PC-3 (cell line): Measurements from ENCODE around the gene IRAK3. TPM values are rescaled to one million over a fixed set of nuclear protein-coding genes. Genes with fewer than 3 reads are reported as not detected.
"Not testable (repeated sequence)": the region's sequence is repeated elsewhere in the genome, so short reads cannot be mapped to it uniquely, and the experiment has no call there.

Experiments used
- ATAC-seq: fragments of 200-7000 bp; cut with Tn5 transposase; 2 replicates; pipeline ENCODE4 v1.9.1; 2020; ENCODE audit warnings: mild to moderate bottlenecking, moderate library complexity
- BruUV-seq: library from RNA; stranded (reverse); fragments of 400-500 nt; replicated peaks from 2 replicates; lab custom pipeline; 2021; lab: Mats Ljungman, UMichigan
- CTCF ChIA-PET: fragments of 300-600 bp; sonication (Branson Sonifier 250); formaldehyde crosslinking; loops from one replicate; lab custom pipeline; 2022; ENCODE audit warnings: antibody characterized with exemption; lab: Charles Lee
- POLR2A ChIA-PET: fragments of 300-600 bp; sonication (Branson Sonifier 250); formaldehyde crosslinking; loops from one replicate; lab custom pipeline; 2022; ENCODE audit warnings: antibody characterized with exemption; ENCODE audit not compliant: unreplicated experiment; lab: Charles Lee
- DNase-seq: peaks from one replicate; pipeline ENCODE4 v3.0.0-alpha.2; 2015
- H2AFZ ChIP-seq: fragments of 300-600 bp; sonication (generic); 2 replicates; pipeline ENCODE4 v1.6.0; 2016; ENCODE audit warnings: antibody characterized with exemption, low read length
- H3F3A ChIP-seq: fragments of 300-600 bp; sonication (generic); one replicate; pipeline ENCODE4 v1.6.0; 2017; ENCODE audit warnings: antibody characterized with exemption, low read length, control low read depth, mild to moderate bottlenecking; ENCODE audit not compliant: unreplicated experiment
- H3K27ac ChIP-seq: fragments of 300-600 bp; sonication (generic); 2 replicates; pipeline ENCODE4 v1.5.1; 2016; ENCODE audit warnings: mild to moderate bottlenecking, low read length
- H3K27me3 ChIP-seq: fragments of 300-600 bp; sonication (generic); 2 replicates; pipeline ENCODE4 v1.6.1; 2016; ENCODE audit warnings: low read length, mixed read lengths
- H3K36me3 ChIP-seq: fragments of 300-600 bp; sonication (generic); 2 replicates; pipeline ENCODE4 v1.6.1; 2016; ENCODE audit warnings: low read depth, mixed run types, low read length, mixed read lengths
- H3K4me1 ChIP-seq: fragments of 300-600 bp; sonication (generic); 2 replicates; pipeline ENCODE4 v1.5.1; 2016; ENCODE audit warnings: low read length; ENCODE audit not compliant: insufficient read depth
- H3K4me2 ChIP-seq: fragments of 300-600 bp; sonication (generic); 2 replicates; pipeline ENCODE4 v1.6.0; 2016; ENCODE audit warnings: low read length
- H3K4me3 ChIP-seq: fragments of 300-600 bp; sonication (generic); 2 replicates; pipeline ENCODE4 v1.5.1; 2016; ENCODE audit warnings: mild to moderate bottlenecking, low read length, mixed read lengths
- H3K79me2 ChIP-seq: fragments of 300-600 bp; sonication (generic); 2 replicates; pipeline ENCODE4 v1.6.1; 2017; ENCODE audit warnings: low read length, mixed read lengths
- H3K9ac ChIP-seq: fragments of 300-600 bp; sonication (generic); 2 replicates; pipeline ENCODE4 v1.6.0; 2016; ENCODE audit warnings: mild to moderate bottlenecking, low read length
- H3K9me2 ChIP-seq: fragments of 300-600 bp; sonication (generic); replicated peaks from 2 replicates; pipeline ENCODE4 v1.6.1; 2016; ENCODE audit warnings: mixed run types, low read length, mixed read lengths
- H3K9me3 ChIP-seq: fragments of 300-600 bp; sonication (generic); 2 replicates; pipeline ENCODE4 v1.6.1; 2016; ENCODE audit warnings: low read length, mixed read lengths
- H4K20me1 ChIP-seq: fragments of 300-600 bp; sonication (generic); 2 replicates; pipeline ENCODE4 v1.6.1; 2016; ENCODE audit warnings: low read length, mixed read lengths
- CTCF ChIP-seq: fragments of 300-600 bp; sonication (generic); conservative IDR thresholded peaks from 2 replicates; pipeline ENCODE4 v1.5.1; 2017; ENCODE audit warnings: antibody characterized with exemption, low read depth, mild to moderate bottlenecking, low read length
- EZH2 ChIP-seq: fragments of 300-600 bp; sonication (generic); IDR thresholded peaks from one replicate; pipeline ENCODE4 v1.6.1; 2017; ENCODE audit warnings: antibody characterized with exemption, mild to moderate bottlenecking, low read length; ENCODE audit not compliant: unreplicated experiment
- EZH2phosphoT487 ChIP-seq: fragments of 300-600 bp; sonication (generic); IDR thresholded peaks from 2 replicates; pipeline ENCODE4 v1.6.1; 2018; ENCODE audit warnings: mild to moderate bottlenecking, antibody characterized with exemption, low read length, borderline replicate concordance
- intact Hi-C: fragments of 100-400 bp; cut with micrococcal nuclease; formaldehyde crosslinking; loops from 2 replicates; pipeline ENCODE4 v1.9.0; 2023
- total RNA-seq: library from RNA; depleted of rRNA; stranded (reverse); fragments of >200 nt; gene quantifications from 2 replicates; pipeline ENCODE4 v1.2.3, GENCODE V29; 2014

Gene IRAK3
- total RNA-seq, 1 experiment from 2014 or later: not detected

DNA sequence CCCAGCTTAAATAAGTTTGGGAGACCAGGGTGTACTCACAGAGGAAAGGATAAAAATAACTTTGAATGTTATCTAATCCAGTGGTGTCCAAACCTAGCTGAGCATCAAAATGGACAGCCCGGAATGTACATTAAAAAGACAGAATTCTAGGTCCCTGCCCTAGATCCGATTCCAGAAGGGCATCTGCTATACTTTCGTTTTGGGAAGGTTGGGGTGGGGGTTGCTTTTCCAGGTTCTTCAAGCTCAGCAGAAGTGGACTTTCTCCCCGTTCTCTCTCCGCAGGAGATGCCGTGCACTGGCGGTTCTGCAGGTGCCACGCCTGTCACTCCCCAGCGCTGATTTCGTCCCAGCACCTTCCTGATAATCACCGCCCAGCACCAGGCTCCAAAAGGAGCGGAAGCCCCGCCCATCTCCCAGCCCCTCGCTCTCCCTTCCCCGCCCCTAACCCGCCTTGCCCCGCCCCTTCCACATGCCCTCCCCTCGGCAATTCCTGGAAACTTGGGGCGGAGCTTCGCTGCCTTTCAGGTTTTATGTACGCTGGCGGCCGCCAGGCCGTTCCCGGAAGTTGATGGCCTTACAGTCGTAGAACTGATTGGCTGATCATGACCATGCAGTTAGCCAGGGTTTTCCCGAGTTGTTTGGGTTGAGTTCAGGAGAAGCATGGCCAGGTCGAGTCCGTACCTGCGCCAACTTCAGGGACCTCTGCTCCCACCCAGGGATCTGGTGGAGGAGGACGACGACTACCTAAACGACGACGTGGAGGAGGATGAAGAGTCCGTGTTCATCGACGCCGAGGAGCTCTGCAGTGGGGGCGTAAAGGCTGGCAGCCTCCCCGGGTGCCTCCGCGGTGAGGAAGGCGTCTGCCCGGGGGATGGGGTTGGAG, 113.2 kb downstream of the IRAK3 start, which contains the start of gene HELB:
Gene HELB, plus strand, starts transcription at position 550 of the 883 bp plus-strand sequence. Its CDS starts 111 bp downstream, at position 661.
- H3K27me3 ChIP-seq: no peaks in the 10 kb centered on the region
- H3K36me3 ChIP-seq: no peaks in the 10 kb centered on the region; the same call in 1 of the 2 replicates
- CTCF ChIA-PET: interaction anchor here (0.6 to 0.7 kb wide), 3 partner anchors 20 to 110 kb away, joined by 3 to 16 read pairs (median 10); no protein-coding TSS in a partner anchor
- H3K9me2 ChIP-seq: no peaks in the 10 kb centered on the region
- peaks cover 15% of the 10 kb centered on the region for H3K79me2 ChIP-seq
- H3K4me1 ChIP-seq: peaks cover 17% of the 10 kb centered on the region
- intact Hi-C loops: loop anchor here (10.0 kb wide), 1 partner anchor 157 kb away; no protein-coding TSS in a partner anchor
- no peaks in the 10 kb centered on the region for H3K9me3 ChIP-seq
- H3K27ac ChIP-seq: peak within 1 kb of the TSS; percentile 57
- DNase-seq (peak; percentile 98), ATAC-seq (peak; percentile 92)
- H3F3A ChIP-seq: no peaks in the 10 kb centered on the region
- H3K4me2 ChIP-seq: peak within 1 kb of the TSS; percentile 95
- POLR2A ChIA-PET: interaction anchor here (0.6 to 1.0 kb wide), 4 partner anchors 132 to 1161 kb away, joined by 3 to 8 read pairs (median 6); partner anchors contain the start of gene TMBIM4
- peak within 1 kb of the TSS; percentile 99 for H2AFZ ChIP-seq
- H3K9ac ChIP-seq: peak within 1 kb of the TSS; percentile 80
- BruUV-seq: no TSS peak
- TF ChIP-seq CTCF (no peak), EZH2phosphoT487 (no peak), EZH2 (no peak)
- H4K20me1 ChIP-seq: no peaks in the 10 kb centered on the region
- peak within 1 kb of the TSS; percentile 98 for H3K4me3 ChIP-seq

DNA sequence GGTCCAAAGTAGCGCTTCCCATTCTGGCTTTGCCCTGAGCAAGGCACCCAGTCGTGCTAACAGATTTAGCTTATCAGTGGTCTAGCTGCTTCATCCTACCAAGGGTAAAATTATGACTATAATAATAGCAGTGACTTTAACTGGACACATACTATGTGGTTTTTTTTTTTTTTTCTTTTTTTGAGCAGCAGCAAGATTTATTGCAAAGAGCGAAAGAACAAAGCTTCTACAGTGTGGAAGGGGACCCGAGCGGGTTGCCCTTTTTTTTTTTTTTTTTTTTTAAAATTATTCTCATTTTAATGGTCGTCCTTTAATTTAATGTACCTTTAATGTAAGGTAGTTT, 113.8 kb downstream of the IRAK3 start:
- H3K9ac ChIP-seq: peak overlapping the region; percentile 80
- no peaks in the 10 kb centered on the region for H3K27me3 ChIP-seq
- H4K20me1 ChIP-seq: no peaks in the 10 kb centered on the region
- peak overlapping the region; percentile 98 for H3K4me3 ChIP-seq
- DNase-seq: no peak
- ChIA-PET POLR2A (interaction anchor here (0.6 to 1.0 kb wide), 2 partner anchors 158 to 1160 kb away, joined by 3 to 6 read pairs; no protein-coding TSS in a partner anchor), CTCF (interaction anchor here (0.6 to 0.7 kb wide), 3 partner anchors 21 to 42 kb away, joined by 8 to 16 read pairs (median 10); no protein-coding TSS in a partner anchor)
- intact Hi-C loops: loop anchor here (10.0 kb wide), 1 partner anchor 158 kb away; no protein-coding TSS in a partner anchor
- H3F3A ChIP-seq: no peaks in the 10 kb centered on the region
- H3K4me2 ChIP-seq: peak overlapping the region; percentile 95
- no peaks in the 10 kb centered on the region; the same call in 1 of the 2 replicates for H3K36me3 ChIP-seq
- no peaks in the 10 kb centered on the region for H3K9me3 ChIP-seq
- peaks cover 15% of the 10 kb centered on the region for H3K79me2 ChIP-seq
- no peaks in the 10 kb centered on the region for H3K9me2 ChIP-seq
- H3K27ac ChIP-seq: peak overlapping the region; percentile 57
- no peak for TF ChIP-seq CTCF
- no peak for TF ChIP-seq EZH2phosphoT487
- no peak for TF ChIP-seq EZH2
- TSS peak; percentile 78 for BruUV-seq
- H2AFZ ChIP-seq: peak overlapping the region; percentile 99
- H3K4me1 ChIP-seq: peaks cover 17% of the 10 kb centered on the region
- no peak for ATAC-seq

- H2AFZ ChIP-seq: 0 out of 2 replicates have a peak overlapping the region, but pooled peaks have one; percentile 99
- not testable (repeated sequence) for H3K27me3 ChIP-seq, BruUV-seq, H3F3A ChIP-seq, H3K9ac ChIP-seq, H3K27ac ChIP-seq, H3K36me3 ChIP-seq, H4K20me1 ChIP-seq, H3K9me2 ChIP-seq, H3K9me3 ChIP-seq
- H3K4me3 ChIP-seq: peak overlapping the region; percentile 98
- peaks cover 17% of the 10 kb centered on the region for H3K4me1 ChIP-seq
- intact Hi-C loops: loop anchor here (10.0 kb wide), 1 partner anchor 159 kb away; no protein-coding TSS in a partner anchor
- DNase-seq (peak; percentile 48), ATAC-seq (peak; percentile 23)
- POLR2A ChIA-PET: interaction anchor here (1.0 kb wide), 1 partner anchor 158 kb away, joined by 3 read pairs; no protein-coding TSS in a partner anchor
- peak overlapping the region; percentile 95 for H3K4me2 ChIP-seq
- CTCF ChIA-PET: interaction anchor here (0.6 kb wide), 1 partner anchor 25 kb away, joined by 8 read pairs; no protein-coding TSS in a partner anchor
- peaks cover 15% of the 10 kb centered on the region for H3K79me2 ChIP-seq
Measured at GRCh38 chr12:66303316-66303804, 114.3 kb downstream of the IRAK3 start.
